ENCODE measurements around the gene ZIC5. TPM values are rescaled to one million over a fixed set of nuclear protein-coding genes. Genes with fewer than 3 reads are reported as not detected.

Gene ZIC5
- total RNA-seq, 4 donors from 2014 or later = not detected

DNA sequence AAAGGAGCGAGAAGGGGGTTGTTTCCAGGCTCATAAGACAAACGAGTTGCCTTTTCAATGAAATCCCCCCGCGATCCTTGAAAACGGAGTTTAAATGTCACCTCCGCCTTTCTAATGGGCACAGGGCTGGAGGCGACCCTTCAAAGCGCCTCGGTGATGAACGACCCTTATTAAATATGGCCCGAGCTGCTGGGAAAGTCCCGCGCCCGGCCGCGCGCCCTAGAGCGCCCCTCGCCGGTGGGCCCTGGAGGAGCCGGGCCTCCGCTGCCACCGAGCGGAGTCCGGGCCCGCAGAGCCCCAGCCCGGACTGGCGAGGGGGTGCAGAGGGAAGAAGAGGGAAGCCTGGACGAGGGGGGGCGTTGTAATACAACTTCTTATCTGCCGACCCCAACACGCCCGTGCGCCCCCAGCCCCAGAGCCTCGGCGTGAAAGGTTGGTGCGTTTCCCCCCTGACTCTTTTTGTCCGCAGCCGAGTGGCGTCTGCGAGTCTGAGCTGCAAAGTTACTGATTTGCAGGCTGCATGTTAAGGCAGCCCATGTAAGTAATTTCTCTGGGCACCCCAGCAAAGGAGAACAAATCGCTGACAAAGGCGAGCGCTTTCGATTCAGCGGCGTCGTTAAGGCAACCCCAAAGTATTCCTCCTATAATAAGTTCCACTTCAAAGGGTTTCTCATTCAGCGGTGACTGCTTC lies 11.9 kb downstream of the ZIC5 start:
- H3K27ac ChIP-seq = no peak overlapping the region
- no peak for ATAC-seq
- peak overlapping the region in 1 of 2 donors; percentile 17 for H3K4me3 ChIP-seq
- WGBS, 2 donors (ENCODE audit: low coverage in 1 of 2) = 2 to 6% methylated on average over 15 to 21 of the region's 49 CpGs
- H3K27me3 ChIP-seq = peaks cover 100% of the 10 kb centered on the region
- H3K36me3 ChIP-seq = no peaks in the 10 kb centered on the region
- TF ChIP-seq POLR2A (IDR thresholded peaks at IDR 0.05) = no peak
- TF ChIP-seq, protein P1, sequence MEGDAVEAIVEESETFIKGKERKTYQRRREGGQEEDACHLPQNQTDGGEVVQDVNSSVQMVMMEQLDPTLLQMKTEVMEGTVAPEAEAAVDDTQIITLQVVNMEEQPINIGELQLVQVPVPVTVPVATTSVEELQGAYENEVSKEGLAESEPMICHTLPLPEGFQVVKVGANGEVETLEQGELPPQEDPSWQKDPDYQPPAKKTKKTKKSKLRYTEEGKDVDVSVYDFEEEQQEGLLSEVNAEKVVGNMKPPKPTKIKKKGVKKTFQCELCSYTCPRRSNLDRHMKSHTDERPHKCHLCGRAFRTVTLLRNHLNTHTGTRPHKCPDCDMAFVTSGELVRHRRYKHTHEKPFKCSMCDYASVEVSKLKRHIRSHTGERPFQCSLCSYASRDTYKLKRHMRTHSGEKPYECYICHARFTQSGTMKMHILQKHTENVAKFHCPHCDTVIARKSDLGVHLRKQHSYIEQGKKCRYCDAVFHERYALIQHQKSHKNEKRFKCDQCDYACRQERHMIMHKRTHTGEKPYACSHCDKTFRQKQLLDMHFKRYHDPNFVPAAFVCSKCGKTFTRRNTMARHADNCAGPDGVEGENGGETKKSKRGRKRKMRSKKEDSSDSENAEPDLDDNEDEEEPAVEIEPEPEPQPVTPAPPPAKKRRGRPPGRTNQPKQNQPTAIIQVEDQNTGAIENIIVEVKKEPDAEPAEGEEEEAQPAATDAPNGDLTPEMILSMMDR (IDR thresholded peaks at IDR 0.05) = no peak
- no peak for TF ChIP-seq POLR2AphosphoS5 (IDR thresholded peaks at IDR 0.05)
- TF ChIP-seq EP300 (IDR thresholded peaks at IDR 0.05) = no peak
- peaks cover 0 to 46% (median 24%) of the 10 kb centered on the region in 3 donors for H3K4me1 ChIP-seq
- no peaks in the 10 kb centered on the region for H3K9me3 ChIP-seq

DNA sequence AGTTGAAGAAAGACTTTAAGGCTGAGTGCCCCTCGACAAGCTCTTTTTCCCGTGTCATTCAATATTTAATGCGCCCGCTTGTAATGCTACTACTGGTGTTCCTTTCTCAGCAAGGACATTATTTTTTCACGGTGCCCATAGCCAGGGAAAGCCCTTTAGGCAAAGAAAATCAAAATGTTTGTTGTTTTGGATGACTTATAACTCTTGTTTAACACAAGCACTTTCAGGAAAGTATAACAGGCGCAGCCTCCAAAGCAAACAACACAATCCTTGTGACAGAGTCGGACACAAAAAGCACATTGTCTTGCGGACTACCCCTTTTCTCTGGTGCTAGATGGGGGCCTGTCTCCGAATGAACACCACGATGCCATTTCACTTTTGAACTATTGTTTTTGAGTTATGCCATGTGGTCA lies 12.4 kb downstream of the ZIC5 start:
- ATAC-seq = no peak
- TF ChIP-seq POLR2AphosphoS5 (IDR thresholded peaks at IDR 0.05) (no peak), POLR2A (IDR thresholded peaks at IDR 0.05) (no peak), EP300 (IDR thresholded peaks at IDR 0.05) (no peak)
- TF ChIP-seq, protein P1 (IDR thresholded peaks at IDR 0.05) = no peak
- H3K4me3 ChIP-seq = no peak overlapping the region
- peaks cover 100% of the 10 kb centered on the region for H3K27me3 ChIP-seq
- H3K4me1 ChIP-seq = peaks cover 0 to 46% (median 24%) of the 10 kb centered on the region in 3 donors
- H3K36me3 ChIP-seq = no peaks in the 10 kb centered on the region
- WGBS, 2 donors (ENCODE audit: low coverage in 1 of 2) = 6 to 20% methylated on average over 10 of the region's 10 CpGs
- no peaks in the 10 kb centered on the region for H3K9me3 ChIP-seq
- H3K27ac ChIP-seq = no peak overlapping the region

DNA sequence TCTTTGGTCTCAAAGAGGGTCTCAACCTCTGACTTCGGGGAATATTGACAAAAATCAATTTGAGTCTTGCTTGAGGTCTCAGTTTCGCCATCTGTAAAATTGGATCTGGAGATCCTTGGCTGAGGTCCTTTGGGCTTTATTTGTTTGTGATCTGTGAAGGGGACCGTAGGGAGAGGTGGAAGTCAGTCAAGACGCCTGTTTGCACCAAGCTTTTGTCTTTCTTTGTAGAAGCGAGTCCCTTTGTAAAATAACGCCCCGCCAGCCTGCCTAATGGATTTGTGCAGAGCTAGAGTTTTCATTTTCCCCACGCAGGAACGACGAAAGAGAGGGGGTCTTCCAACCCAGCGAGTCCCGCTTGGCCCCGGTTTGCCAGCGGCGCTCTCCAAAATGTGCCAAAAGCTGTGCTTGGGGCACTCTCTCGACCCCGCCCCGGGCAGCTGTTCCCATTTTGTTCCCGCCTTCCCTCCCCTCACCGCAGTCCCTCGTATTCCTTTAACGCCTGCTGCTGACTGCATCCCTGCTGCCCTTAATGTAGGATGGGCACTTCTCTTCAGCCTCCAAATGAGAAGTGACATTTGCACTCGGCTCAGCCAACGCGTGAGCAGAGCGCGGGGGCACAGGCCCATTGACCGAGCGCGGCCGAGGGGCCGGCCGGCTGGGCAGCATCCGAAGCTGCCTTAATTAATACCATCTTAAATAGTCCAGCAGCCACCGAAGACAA lies 13.0 kb downstream of the ZIC5 start:
- Histone ChIP-seq H3K27me3 (peaks cover 100% of the 10 kb centered on the region), H3K4me3 (no peak overlapping the region), H3K4me1 (peaks cover 0 to 46% (median 24%) of the 10 kb centered on the region in 3 donors), H3K36me3 (no peaks in the 10 kb centered on the region), H3K27ac (no peak overlapping the region), H3K9me3 (no peaks in the 10 kb centered on the region)
- ATAC-seq = no peak
- TF ChIP-seq POLR2AphosphoS5 (IDR thresholded peaks at IDR 0.05) (no peak), POLR2A (IDR thresholded peaks at IDR 0.05) (no peak), EP300 (IDR thresholded peaks at IDR 0.05) (no peak)
- TF ChIP-seq, protein P1 (IDR thresholded peaks at IDR 0.05) = no peak
- 4 to 9% methylated on average over 12 of the region's 35 CpGs for WGBS, 2 donors (ENCODE audit: low coverage in 1 of 2)

DNA sequence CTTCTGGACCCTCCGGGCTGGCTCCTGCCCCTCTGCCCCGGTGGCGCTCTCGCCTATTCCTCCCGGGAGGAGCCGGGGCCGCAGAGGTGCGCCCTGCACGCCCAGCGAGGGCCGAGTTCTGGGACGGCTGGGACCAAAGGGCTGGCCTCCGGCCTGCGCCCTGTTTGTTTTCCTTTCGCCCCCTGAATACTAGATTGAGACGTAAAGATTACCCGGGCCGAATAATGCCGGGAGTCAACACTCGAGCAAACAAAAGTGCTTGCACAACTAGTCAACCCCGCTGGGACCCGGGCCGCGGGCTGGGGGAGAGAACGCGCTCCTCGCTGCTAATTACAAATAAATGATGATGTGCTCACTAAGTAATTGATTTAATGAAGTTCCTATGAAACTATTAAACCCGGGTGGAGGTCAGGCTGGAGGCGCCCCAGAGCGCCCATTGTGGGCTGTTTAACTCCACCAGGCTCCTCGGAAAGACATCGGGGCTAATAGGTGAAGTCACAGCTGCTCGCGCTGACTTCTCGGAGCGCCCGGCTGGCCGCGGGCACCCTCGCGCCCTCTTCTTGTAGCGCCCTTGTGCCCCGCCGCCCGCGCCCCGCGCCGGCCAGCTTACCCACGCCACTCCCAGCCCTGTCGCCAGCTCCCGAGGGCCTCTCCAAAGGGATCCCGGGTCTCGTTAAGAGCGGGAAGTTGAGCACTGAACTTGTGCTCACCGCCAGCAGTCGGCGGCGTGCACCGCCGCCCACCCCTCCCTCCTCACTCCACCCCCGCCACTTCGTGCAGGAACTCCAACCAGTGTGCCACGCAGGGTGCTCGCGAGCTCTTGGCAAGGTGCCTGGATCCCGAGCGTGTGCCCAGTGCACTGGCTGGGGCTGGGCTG lies 14.9 kb downstream of the ZIC5 start:
- peaks cover 100% of the 10 kb centered on the region for H3K27me3 ChIP-seq
- H3K27ac ChIP-seq = no peak overlapping the region
- H3K36me3 ChIP-seq = no peaks in the 10 kb centered on the region
- peak overlapping the region in 1 of 2 donors; percentile 38 for H3K4me3 ChIP-seq
- H3K4me1 ChIP-seq = peaks cover 0 to 46% (median 24%) of the 10 kb centered on the region in 3 donors
- no peak for ATAC-seq
- no peak for TF ChIP-seq POLR2AphosphoS5 (IDR thresholded peaks at IDR 0.05)
- no peak for TF ChIP-seq EP300 (IDR thresholded peaks at IDR 0.05)
- TF ChIP-seq, protein P1 (IDR thresholded peaks at IDR 0.05) = no peak
- TF ChIP-seq POLR2A (IDR thresholded peaks at IDR 0.05) = no peak
- H3K9me3 ChIP-seq = no peaks in the 10 kb centered on the region
- 0 to 7% methylated on average over 9 to 13 of the region's 68 CpGs for WGBS, 2 donors (ENCODE audit: low coverage in 1 of 2)
